HG03460 (cell line): ENCODE data around the gene IQSEC3.

Experiments
- ATAC-seq: cut with Tn5 transposase; IDR thresholded peaks from one replicate; pipeline ENCODE4 v1.9.1; 2021; ENCODE audit not compliant: unreplicated experiment

IQSEC3 gene

DNA sequence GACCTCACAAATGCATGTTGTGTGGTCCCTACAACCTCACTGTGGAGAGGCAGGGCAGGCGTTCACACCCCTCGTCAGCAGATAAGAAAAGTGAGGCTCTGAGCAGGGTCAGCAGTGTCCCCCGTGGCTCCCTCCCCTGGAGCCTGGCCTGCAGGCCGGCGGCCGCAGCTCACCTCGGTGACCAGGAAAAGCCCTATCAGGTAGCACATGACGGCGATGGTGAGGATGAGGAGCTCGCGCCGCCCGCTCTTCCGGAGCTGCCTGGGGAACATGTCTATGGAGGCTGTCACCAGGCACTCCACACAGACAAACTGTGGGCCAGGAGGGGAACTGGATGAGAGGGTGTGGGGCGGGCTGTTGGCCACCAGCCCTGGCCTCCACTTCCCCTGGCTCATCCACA lies 129.4 kb downstream of the IQSEC3 start:
- no peak for ATAC-seq

DNA sequence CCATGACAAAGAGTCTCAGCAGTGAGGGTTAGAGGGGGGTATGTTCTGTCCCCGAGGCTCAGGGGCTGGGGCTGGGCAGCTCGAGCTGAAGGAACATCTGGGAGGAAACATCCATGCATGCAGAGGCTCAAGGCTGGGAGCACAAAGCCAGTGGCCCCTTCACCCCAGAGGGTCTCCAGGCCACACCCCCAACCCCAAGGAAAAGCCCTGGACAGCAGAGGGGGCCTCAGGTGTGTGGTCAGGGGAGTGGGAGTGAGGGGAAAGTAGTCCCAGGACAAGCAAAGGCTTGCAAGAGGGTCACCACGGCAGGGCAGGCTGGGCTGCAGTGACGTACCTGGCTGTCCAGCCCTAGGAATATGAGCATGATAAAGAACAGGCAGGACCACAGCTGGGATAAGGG lies 129.9 kb downstream of the IQSEC3 start:
- ATAC-seq, result no peak

DNA sequence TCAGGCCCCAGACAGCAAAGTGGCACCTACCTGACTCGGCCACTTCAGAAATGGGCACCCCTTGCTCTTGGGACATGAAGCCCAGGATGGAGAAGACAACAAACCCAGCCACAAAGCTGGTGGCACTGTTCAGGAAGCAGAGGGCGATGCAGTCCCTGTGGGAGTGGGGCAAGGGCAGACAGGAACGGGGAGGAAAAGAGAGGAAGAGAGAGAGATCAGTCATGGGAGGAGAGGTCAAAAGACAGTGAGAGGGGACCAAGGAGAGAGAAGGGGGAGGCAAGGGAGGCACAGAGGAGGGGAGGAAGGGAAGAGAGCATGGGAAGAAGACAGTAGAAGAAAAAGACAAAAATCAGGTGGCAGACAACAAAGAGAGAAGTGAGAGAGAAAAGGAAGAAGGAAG lies 130.8 kb downstream of the IQSEC3 start:
- ATAC-seq, result no peak

DNA sequence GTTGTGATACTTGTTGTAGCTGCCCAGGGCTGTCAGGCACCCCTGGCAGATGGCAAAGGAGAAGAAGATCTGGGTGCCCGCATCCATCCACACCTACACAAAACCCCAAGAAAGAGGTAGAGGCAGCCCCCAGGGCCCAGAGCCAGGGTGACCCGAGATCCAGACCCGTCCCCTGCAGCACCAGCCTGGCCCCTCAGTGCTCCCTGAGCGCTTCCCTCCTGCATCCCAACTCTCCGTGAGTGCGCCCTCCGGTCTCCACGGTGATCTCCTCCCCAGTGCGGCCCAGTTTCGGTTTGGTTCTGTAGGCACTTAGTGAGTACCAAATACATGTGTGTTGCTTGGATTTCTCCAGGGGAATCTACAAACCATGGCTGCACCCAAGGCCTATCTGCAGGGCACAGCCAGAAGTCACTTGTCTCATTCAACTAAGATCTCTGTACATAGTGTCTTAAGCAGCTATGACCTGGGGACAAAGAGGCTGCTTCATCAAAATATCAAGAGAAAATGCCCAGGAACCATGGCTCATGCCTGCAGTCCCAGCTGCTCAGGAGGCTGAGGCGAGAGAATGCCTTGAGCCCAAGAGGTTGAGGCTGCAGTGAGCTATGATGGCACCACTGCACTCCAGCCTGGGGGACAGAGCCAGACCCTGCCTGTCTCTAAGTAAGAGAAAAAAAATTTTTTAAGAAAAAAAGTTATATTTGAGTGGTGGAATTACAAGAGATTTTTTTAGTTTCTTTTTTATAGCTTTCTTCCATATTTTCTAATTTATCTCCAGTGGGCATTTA lies 131.5 kb downstream of the IQSEC3 start:
- no peak for ATAC-seq

DNA sequence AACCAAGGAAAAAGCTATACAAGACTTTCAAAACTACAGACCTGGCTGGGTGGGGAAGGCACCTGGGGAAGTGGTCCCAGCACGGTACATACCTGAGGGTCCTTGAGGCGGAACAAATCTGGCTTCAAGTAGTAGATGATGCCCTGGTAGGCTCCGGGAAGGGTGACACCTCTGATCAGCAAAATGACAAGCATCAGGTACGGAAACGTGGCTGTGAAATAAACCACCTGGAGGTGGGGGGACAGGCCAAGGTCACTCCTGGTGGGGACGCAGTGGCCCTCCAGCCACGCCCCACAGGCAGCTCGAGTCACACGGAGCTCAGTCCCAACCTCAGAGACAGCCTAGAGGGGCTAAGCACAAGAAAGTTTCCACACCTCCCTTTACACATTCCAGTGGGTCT lies 132.1 kb downstream of the IQSEC3 start:
- no peak for ATAC-seq

DNA sequence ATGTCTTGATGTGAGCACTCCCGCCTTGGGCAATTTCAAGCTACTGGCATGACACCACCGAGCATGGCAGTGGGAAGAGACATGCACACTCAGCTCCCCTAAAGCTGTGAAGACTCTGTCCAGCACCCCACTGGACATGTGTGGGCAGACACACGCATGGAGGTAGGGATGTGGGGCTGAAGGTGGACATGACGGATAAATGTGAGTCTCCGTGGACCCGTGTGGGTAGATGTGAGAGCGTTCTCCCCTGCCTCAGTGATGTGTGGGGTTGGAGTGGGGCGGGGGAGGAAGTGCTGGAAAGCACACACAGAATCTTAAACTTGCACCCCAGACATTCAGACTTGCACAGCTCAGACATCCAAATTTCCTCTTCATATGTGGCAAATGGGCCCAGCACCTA lies 134.8 kb downstream of the IQSEC3 start:
- ATAC-seq, result no peak

DNA sequence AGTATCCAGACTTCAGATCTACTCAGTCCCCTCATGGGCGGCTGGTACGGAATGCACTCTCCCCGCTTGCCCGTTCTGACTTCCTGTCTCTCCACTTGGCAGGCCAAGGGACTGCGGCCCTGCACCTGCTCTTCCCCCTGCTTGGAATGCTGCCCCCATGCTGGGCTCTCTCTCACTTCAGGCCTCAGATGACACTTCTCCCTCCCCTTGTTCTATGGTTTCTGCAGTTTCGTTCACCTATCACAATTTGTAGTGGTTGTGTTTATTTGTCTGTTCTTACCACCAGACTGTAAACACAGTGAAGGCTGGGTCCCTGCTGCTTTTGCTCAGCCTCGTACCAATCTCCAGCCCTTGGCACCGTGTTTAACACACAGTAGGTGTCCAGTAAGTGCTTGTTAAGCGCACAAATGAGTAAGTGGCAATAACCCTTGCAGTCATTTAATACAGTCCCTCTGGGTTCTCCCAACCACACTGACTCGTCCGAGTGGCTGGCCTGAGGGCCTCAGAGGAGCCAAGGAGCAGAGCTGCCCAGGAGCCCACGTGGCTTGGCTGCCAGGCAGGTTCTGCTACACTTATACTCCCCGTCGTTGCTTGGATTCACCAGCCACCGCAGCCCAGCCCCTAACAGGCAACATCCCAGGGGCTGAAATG lies 135.6 kb downstream of the IQSEC3 start:
- no peak for ATAC-seq

DNA sequence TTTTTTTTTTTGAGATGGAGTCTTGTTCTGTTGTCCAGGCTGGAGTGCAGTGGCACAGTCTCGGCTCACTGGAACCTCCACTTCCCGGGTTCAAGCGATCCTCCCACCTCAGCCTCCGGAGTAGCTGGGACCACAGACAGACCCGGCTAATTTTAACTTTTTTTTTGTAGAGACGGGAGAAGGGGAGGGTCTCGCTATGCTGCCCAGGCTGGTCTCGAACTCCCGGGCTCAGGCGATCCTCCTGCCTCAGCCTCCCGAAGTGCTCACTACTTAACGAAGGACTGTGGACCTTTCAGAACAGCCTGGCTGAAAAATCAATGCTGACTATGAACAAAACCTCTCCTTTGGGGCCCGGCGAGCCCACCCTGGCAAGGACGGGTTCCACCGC lies 136.5 kb downstream of the IQSEC3 start:
- no peak for ATAC-seq

DNA sequence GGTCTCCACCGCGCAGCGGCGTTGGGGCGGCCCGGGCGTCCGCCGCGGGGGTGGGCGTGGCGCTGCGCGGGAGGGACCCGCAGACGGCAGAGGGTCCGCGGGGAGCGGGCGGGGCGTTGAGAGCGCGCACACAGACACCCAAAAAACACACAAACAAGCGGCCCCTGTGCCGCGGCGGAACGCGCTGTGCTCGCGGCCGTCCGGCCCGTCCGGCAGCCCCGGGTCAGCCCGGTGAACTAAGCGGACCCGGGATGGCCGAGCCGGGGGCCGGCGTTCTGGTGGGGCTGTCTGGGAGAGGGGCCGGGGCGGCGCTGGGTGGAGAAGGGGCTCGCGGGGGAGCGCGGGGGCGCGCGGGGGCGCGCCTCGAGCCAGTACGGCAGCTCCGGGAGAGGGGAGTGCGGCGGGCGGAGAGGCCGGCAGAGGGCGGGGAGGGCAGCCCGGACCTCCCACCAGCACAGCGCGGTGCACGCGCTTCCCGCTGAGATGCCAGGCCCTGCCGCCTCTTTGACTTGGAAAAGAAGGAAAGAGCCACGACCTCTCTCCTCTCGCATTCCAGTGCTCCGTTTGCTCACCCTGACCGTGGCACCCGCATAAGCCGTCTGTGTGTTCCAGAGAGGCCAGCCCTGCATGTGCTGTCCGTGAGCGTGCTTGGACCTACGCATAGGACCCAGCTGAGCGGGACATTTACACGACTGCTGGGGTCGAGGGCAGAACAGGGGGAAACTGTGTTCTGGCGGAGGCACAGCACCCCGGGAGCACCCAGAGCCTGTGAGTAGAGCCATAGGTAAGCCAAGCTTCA lies 137.1 kb downstream of the IQSEC3 start:
- no peak for ATAC-seq

DNA sequence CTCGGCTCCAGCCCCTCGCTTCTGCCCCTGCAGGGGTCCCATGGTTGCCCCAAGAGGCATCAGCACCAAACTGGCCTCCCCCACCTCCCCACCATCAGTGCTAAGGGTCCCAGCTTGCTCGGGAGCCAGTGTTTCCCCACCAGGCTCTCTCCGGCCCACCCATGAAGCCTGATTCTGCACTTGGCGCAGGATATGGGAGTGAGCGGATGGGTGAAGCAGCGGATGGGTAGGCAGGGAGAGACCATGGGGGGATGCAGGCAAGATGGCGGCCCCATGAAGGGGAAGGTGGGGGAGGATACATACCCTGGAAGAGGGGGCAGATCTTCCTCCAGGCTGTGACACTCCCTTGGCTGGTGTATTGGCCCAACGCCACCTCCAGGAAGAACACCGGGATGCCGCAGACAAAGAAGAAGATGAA lies 137.7 kb downstream of the IQSEC3 start:
- no peak for ATAC-seq

DNA sequence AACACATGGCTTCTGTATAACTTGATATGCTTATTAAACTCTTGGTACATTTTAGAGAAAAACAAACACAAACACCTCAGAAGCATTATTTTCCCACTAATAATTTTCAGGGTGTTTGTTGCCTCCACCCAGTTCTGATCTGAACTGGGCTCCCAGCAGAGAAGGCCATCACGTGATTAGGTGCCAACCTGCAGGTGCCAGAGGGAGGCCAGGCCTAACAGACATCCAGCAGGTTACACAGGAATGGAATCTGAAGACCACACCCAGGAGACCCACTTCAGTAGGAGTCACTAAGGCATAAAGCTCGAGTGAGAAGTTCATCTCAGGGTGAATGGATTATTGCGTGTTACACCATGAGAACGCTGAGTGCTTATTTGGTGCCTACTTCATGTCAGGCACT lies 138.5 kb downstream of the IQSEC3 start:
- no peak for ATAC-seq

DNA sequence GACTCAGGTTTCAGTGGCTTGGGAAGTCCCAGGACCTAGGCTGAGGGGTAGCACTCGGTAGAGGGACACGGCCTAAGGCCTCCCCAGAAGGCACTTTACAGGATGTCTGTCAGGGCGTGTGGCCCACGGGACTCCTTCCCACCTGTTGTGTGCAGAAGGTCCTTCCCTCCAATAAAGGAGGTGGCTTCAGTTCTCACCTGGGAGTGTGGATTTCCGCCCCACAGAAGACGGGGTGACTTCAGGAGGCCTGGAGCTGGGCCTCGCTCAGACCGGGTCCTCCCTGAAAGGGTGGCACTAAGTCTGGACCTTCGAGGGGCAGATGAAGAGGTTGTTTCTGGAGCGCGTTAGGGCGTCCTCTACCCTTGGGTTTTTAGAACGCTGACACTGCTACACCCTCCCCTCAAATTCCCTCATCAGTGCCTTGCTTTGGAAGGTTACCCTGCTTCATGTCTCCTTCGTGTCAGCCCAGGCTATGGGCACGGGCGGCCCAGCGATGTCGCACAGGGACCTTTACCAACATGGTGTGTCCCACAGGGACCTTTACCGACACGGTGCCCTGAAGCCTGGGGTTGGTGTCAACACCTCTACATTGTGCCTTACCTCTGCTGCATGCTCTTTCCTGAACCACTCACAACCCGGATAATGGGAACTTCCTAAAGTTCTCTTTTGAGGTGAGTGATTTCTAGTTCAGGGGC lies 140.3 kb downstream of the IQSEC3 start:
- no peak for ATAC-seq

DNA sequence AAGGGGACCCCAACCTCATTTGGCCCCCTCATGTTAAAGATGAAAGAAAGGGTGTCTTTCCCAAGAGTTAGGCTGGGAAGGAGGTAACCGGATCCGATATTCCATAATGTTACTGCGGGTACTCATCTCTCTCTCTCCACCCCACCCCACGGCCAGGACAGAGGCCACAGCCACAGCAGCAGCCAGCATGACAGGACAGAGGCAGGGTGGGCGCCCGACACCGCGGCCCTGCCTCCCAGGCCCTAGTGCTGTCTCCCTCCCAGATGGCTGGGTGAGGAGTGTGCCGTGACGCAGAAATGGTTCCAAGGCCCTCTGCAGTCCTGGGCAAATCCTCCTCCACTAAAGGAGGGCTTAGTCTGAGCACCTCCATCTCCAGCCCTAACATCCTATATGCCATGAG lies 141.2 kb downstream of the IQSEC3 start:
- ATAC-seq, result no peak

DNA sequence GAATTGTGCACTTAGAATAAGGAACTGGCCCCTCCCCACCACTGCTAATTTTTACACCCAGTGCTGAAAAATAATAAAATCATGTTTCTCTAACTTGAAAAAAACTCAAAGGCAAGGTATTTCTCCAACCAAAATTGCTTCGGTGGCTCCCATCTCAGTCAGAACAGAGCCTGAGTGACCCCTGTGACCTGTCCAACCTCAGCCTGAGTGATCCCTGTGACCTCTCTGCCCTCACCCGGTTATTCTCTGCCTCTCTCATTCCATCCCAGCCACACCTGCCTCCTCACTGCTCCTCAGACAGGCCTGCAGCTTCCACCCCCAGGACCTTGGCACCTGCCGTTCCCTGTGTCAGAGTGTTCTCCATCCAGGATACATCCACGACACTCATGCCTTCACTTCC lies 142.2 kb downstream of the IQSEC3 start:
- ATAC-seq, result no peak

DNA sequence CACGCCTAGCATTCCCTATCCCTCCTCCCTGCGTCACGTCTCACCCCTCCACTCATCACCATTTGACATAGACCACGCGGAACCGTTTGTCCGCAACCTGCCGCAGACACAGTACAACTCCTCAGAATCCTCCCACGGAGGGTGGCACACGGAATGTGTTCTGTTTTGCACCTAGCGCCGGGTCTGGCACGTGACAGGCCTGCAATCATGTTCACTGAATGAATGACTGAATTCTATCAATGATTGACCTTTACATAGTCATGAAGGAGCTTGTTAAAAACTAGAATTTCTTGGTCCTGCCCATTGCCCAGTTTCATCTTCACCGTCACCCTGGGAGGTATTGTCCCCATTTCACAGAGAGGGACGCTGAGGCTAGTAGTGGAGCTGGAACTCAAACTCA lies 142.7 kb downstream of the IQSEC3 start:
- no peak for ATAC-seq

DNA sequence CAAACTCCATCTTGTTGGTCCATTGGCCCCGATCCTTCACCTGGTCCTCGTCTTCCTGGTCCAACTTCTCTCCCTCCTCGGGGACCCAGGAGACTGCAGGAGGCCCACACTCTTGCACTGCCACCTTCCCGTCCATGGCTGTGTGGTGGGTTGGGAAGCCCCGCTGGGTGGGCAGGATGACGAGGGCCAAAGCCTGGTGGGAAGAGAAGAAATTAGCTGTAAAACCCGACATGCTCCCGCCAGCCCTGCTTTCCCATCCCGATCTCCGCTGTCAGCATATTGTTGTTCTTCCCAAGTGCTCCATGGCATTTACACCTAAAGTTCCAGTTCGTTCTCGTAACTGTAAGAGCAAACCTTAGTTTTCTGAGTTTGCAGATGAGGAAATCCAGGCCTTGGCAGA lies 143.3 kb downstream of the IQSEC3 start:
- ATAC-seq, result no peak

DNA sequence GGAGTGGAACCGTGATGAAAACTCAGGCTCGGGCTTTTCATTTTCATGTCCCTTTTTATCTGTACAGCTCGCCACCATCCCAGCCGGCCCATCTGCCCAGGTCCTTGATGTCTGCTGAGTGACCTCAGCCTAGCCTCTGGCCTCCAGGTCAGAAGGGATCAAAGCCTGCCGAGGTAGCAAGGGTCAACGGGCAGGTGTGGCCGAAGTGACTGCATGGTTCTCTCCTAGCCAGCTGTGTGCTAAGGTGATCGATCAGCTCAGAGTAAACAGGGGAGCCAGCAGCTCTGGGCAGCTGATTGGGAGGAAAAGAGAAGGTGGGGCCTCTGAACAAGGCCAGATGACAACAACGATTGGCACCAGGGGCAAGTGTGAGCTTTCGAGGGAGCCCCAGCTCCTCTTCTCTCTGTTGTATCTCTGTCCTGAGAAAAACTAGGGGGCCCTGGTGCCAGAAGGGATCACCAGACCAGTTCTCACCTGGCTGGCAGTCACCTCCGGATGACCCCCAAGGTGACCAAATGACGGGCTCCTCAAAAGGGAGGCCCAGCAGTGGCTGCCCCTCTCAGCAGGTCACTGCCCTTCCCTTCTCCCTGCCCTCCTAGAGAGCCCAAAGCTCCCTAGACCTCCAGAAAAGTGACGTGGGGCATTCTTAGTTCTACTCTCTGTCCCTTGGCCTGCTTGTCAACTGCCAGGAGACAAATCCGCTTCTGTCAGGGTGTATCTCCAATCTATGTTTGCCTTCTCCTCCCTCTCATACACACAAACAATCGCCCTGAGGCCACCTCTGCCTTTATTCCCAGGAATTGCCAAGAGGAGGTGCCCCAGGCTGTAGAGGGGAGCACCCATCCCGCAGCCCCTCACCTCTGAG lies 143.9 kb downstream of the IQSEC3 start:
- ATAC-seq, result no peak

DNA sequence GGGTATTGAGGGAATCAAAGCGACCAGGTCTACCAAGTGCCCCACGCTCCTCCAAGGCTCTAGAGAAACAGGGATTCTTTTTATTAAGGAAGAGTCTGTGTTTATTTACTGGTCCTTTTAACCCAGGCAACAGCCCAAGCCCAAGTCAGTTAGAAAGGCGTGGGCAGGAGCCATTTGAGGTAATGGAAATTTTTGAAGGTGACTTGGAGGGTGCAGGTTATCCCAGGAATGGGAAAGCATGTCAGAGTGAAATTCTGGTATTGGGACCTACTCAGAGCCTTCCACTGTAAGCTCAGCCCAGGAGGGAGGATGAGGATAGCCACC lies 144.5 kb downstream of the IQSEC3 start:
- no peak for ATAC-seq

DNA sequence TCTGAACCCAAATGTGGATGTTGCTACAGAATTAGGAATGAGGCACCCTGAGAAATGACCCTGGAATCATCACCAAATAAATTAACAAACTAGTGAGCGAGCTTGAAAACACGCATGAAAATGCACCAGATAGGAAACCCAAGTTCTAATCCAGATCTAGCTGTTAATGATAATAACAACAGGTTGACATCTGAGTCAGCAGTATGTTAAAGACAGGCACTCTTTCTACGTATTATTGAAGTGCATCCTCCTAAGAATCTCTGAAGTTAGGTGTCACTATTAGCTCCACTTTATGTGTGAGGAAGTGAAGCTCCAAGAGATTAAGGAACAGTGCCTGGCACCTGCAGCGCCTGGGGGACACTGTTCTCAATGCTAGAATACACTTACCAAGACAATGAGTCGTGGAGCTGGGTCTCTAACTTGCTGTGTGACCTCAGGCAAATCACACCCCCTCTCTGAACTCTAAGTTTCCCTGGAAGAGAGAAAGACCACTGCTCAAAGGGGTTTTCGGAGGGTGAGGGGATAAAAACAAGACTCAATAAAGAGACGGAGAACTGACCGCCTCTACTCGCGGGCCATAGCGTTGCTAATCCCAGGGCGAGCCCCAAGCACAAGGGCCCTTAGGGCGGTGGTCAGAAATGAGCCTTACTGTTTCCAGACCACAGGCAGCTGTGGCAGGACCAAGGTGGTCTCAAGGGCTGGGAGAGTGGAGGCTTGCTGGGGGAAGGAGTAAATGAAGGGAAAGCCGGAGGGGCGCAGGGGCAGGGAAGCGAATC lies 145.3 kb downstream of the IQSEC3 start:
- ATAC-seq, result no peak

DNA sequence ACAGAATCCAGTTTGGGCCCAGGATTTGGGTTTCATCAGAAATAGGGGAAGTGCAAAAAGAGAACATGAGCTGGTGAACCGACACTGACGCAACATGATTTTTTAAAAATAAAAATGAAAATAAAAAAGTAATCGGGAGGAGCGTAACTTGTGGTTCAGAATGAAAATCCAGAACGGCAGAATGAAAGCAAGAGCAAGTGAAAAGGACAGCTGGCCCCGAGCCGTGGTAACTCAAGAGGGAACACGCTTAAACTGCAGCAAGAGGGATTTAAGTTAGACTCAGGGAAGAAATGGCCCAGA lies 145.8 kb downstream of the IQSEC3 start:
- no peak for ATAC-seq
